Osteocyte (in vitro differentiated cells): ENCODE results near the gene FZR1. TPM values are rescaled to one million over a fixed set of nuclear protein-coding genes. Genes with fewer than 3 reads are reported as not detected.
A peak's percentile ranks its signal among the peaks of the same experiment; 100 is the strongest.

Experiments used
- DNase-seq: peaks from one replicate; pipeline ENCODE4 v3.0.0; 2021; ENCODE audit warnings: mixed read lengths; ENCODE audit not compliant: unreplicated experiment; ENCODE audit errors: extremely low spot score
- H3K27ac Mint-ChIP-seq: one replicate; pipeline ENCODE4 v1.8.0; 2021; ENCODE audit warnings: mild to moderate bottlenecking, mixed read lengths; ENCODE audit not compliant: unreplicated experiment
- H3K27me3 Mint-ChIP-seq: one replicate; pipeline ENCODE4 v1.8.0; 2021; ENCODE audit warnings: mixed read lengths; ENCODE audit not compliant: unreplicated experiment
- H3K36me3 Mint-ChIP-seq: one replicate; pipeline ENCODE4 v1.8.0; 2021; ENCODE audit warnings: mixed read lengths; ENCODE audit not compliant: unreplicated experiment
- H3K4me1 Mint-ChIP-seq: one replicate; pipeline ENCODE4 v1.8.0; 2021; ENCODE audit warnings: mixed read lengths; ENCODE audit not compliant: unreplicated experiment
- H3K4me3 Mint-ChIP-seq: one replicate; pipeline ENCODE4 v1.8.0; 2021; ENCODE audit warnings: mild to moderate bottlenecking, moderate library complexity, mixed read lengths; ENCODE audit not compliant: unreplicated experiment
- H3K9me3 Mint-ChIP-seq: one replicate; pipeline ENCODE4 v1.8.0; 2021; ENCODE audit warnings: mixed read lengths; ENCODE audit not compliant: unreplicated experiment
- total RNA-seq: library from RNA; stranded (reverse); gene quantifications from 2 replicates; pipeline ENCODE4 v1.2.1, GENCODE V29; 2021
- TF ChIP-seq, protein P1 (sequence below): fragments of 200-600 bp; sonication (generic); IDR thresholded peaks from 2 replicates; pipeline ENCODE4 v1.5.0; 2021; ENCODE audit warnings: antibody characterized with exemption, mild to moderate bottlenecking, moderate library complexity

FZR1 gene
- total RNA-seq, 1 donor from 2014 or later = 45.3 TPM

DNA sequence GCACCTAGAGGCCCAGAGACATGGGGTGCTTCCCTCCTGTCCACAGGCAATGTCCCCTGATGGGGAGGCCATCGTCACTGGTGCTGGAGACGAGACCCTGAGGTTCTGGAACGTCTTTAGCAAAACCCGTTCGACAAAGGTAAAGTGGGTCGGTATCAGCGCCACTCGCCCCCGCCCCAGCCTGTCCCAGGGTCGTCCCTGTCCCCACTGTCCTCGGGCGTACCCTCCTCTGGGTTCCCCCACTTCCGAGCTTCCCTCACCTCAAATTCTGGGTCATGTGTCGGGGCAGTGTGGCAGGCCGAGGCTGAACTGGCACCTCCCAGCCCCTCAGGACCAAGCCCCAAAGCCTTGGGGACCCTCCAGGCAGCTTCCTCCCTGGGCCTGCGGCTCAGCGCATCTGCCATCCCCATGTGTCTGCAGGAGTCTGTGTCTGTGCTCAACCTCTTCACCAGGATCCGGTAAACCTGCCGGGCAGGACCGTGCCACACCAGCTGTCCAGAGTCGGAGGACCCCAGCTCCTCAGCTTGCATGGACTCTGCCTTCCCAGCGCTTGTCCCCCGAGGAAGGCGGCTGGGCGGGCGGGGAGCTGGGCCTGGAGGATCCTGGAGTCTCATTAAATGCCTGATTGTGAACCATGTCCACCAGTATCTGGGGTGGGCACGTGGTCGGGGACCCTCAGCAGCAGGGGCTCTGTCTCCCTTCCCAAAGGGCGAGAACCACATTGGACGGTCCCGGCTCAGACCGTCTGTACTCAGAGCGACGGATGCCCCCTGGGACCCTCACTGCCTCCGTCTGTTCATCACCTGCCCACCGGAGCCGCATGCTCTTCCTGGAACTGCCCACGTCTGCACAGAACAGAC lies 28.5 kb downstream of the FZR1 start:
- no peaks in the 10 kb centered on the region for H3K27me3 Mint-ChIP-seq
- H3K27ac Mint-ChIP-seq = no peak overlapping the region
- H3K36me3 Mint-ChIP-seq = peaks cover 27% of the 10 kb centered on the region
- H3K4me1 Mint-ChIP-seq = peaks cover 9% of the 10 kb centered on the region
- no peaks in the 10 kb centered on the region for H3K9me3 Mint-ChIP-seq
- DNase-seq = peak; percentile 84
- TF ChIP-seq, protein P1, sequence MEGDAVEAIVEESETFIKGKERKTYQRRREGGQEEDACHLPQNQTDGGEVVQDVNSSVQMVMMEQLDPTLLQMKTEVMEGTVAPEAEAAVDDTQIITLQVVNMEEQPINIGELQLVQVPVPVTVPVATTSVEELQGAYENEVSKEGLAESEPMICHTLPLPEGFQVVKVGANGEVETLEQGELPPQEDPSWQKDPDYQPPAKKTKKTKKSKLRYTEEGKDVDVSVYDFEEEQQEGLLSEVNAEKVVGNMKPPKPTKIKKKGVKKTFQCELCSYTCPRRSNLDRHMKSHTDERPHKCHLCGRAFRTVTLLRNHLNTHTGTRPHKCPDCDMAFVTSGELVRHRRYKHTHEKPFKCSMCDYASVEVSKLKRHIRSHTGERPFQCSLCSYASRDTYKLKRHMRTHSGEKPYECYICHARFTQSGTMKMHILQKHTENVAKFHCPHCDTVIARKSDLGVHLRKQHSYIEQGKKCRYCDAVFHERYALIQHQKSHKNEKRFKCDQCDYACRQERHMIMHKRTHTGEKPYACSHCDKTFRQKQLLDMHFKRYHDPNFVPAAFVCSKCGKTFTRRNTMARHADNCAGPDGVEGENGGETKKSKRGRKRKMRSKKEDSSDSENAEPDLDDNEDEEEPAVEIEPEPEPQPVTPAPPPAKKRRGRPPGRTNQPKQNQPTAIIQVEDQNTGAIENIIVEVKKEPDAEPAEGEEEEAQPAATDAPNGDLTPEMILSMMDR = no peak
- no peak overlapping the region for H3K4me3 Mint-ChIP-seq

DNA sequence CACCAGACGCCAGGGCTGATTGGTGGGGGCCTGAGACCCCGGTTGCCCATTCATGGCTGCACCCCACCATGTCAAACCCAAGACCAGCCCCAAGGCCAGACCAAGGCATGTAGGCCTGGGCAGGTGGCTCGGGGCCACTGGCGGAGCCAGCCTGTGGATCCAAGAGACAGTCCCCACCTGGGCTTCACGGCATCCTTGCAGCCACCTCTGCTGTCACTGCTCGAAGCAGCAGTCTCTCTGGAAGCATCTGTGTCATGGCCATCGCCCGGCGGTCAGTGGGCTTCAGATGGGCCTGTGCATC lies 29.1 kb downstream of the FZR1 start:
- Mint-ChIP-seq H3K9me3 (no peaks in the 10 kb centered on the region), H3K36me3 (peaks cover 29% of the 10 kb centered on the region), H3K27ac (no peak overlapping the region), H3K4me1 (peaks cover 9% of the 10 kb centered on the region), H3K4me3 (no peak overlapping the region), H3K27me3 (no peaks in the 10 kb centered on the region)
- no peak for DNase-seq
- TF ChIP-seq, protein P1 = no peak

DNA sequence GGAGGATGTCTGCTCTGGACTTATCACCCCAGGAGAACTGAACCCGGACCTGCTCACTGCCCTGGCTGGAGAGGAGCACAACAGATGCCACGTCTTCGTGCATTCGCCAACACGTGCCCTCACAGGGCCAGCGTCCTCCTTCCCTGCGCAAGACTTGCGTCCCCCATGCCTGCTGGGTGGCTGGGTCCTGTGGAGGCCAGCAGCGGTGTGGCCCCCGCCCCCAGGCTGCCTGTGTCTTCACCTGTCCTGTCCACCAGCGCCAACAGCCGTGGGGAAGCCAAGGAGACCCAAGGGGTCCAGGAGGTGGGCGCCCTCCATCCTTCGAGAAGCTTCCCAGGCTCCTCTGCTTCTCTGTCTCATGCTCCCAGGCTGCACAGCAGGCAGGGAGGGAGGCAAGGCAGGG lies 29.5 kb downstream of the FZR1 start:
- Mint-ChIP-seq H3K4me1 (peaks cover 9% of the 10 kb centered on the region), H3K9me3 (no peaks in the 10 kb centered on the region), H3K27ac (no peak overlapping the region), H3K27me3 (no peaks in the 10 kb centered on the region), H3K36me3 (peaks cover 29% of the 10 kb centered on the region), H3K4me3 (no peak overlapping the region)
- TF ChIP-seq, protein P1 = no peak
- no peak for DNase-seq

DNA sequence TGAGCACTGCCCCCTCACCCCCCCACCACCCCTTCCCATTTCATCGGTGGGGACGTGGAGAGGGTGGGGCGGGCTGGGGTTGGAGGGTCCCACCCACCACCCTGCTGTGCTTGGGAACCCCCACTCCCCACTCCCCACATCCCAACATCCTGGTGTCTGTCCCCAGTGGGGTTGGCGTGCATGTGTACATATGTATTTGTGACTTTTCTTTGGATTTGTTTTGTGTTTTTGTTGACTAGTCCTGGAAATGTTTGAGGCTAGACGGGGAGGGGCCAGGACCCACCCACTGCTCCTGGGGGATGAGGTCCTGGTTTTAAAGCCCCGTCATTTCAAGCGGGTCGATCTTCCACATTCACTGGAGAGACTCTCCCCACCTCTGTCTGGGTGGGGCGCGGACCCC lies 29.9 kb downstream of the FZR1 start:
- H3K36me3 Mint-ChIP-seq = peaks cover 29% of the 10 kb centered on the region
- H3K27me3 Mint-ChIP-seq = no peaks in the 10 kb centered on the region
- H3K4me3 Mint-ChIP-seq = no peak overlapping the region
- DNase-seq = no peak
- H3K4me1 Mint-ChIP-seq = peaks cover 9% of the 10 kb centered on the region
- TF ChIP-seq, protein P1 = no peak
- no peak overlapping the region for H3K27ac Mint-ChIP-seq
- no peaks in the 10 kb centered on the region for H3K9me3 Mint-ChIP-seq

DNA sequence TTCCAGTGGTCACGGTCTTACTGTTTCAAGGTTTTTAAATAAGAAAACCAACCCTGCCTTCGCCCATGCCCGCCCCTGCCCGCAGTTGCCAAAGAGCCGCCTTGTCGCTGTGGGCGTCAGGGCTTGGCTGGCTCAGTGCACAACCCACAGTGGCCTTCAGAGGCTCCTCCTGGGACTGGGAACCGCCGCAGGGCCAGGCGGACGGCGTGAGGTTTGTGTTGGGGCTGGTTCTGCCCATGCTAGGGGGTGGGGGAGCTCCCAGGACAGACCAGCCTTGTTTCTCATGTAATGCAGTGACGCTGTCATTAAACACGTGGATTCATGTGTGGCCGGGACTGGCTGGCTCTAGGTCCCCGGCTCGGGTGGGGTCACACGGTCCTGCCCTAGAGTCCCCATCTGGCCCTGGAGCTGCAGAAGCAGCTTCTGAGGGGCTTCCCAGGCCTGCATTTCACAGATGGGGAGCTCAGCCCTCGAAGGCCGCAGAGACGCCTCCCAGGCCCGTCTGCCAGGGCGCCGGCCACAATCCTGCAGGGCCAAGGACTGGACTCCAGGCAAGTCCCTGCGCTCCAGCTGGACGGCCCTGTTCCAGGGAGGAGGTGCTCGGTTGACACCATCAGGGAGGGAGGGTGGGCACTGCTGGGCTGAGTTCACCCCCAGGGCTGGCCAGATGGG lies 30.5 kb downstream of the FZR1 start:
- no peak for DNase-seq
- TF ChIP-seq, protein P1 = no peak
- H3K27ac Mint-ChIP-seq = no peak overlapping the region
- H3K4me1 Mint-ChIP-seq = peaks cover 9% of the 10 kb centered on the region
- no peak overlapping the region for H3K4me3 Mint-ChIP-seq
- H3K36me3 Mint-ChIP-seq = peaks cover 23% of the 10 kb centered on the region
- no peaks in the 10 kb centered on the region for H3K9me3 Mint-ChIP-seq
- no peaks in the 10 kb centered on the region for H3K27me3 Mint-ChIP-seq
